OCI-M2 (cell line): ENCODE results near the gene HOXB4.

Experiments
- DNase-seq: peaks from one replicate; lab custom pipeline; 2025; ENCODE audit not compliant: unreplicated experiment; lab: John Stamatoyannopoulos, UW

Gene HOXB4

DNA sequence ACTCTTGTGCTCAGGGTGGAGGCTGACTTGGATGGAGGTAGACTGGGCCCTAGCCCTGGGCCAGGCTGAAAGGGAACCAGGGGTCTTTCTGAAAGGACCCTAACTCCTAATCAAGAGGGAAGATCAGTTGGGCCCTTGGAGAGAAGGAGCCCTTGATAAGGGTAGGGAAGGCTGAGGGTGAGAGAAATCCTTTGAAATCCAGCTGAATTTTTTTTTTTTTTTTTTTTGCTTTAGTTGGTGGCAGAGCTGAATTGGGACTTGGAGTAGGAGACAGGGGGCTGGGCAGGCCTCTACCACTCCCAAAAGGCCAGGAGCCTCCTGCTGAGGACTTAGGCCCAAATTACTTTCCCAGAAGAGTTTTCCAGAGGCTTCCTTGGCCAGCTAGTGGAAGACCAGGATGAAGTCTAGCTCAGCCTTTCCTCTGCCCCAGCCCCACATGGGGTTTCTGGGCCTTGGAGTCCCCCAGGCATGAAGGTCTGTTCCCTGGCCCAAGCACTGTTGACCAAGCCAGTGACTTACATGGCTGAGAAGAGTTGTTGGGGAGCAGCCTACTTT lies 12.5 kb upstream of the HOXB4 start:
- no peak for DNase-seq

- no peak for DNase-seq
Observed at GRCh38 chr17:48589831-48590606, 11.9 kb upstream of the HOXB4 start, which contains the start of gene HOXB3. Gene HOXB3, minus strand, starts transcription at chr17:48590241. Its CDS starts 37,767 bp downstream, at chr17:48552474.

DNA sequence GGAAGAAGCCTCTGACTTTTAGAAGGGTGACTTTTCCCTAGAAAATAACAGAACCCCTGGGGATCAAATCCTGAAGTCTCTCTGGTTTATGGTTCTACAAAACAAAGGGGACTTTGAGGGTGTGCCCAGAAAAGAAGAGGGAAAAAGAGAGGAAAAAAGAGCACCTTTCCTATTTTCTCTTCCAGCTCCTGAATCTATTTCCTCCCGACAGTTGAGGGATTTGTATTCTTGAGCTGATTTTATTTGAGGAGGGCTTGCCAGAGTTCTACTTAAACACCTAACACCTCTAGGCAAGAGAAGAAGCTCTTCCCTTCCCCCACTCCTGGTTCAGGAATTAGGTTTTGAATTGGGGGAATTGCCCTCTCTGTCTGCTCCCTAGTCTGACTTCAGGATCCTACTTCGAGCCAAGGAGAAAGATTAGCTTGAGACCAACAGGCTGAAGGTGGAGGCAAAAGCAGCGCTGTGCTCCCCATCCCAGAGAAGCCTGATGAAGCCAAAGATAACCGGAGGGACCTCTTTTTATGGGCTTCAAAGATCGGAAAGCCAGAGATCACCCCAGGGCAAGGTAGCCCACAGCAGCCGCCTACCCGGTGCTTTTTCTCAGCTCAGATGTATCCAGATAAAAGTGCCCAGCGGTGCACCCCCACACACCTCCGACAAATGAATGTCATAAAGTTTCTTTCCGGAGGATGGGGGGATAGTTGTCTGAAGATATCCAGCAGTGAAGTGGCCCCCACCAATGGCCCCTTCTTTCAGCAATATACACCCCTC lies 11.1 kb upstream of the HOXB4 start:
- no peak for DNase-seq

GRCh38 chr17:48588528-48588927 lies 10.4 kb upstream of the HOXB4 start:
- DNase-seq, result no peak

- no peak for DNase-seq
Observed at GRCh38 chr17:48588074-48588415, 9.9 kb upstream of the HOXB4 start.

GRCh38 chr17:48587276-48588073 lies 9.3 kb upstream of the HOXB4 start:
- DNase-seq, result no peak

DNA sequence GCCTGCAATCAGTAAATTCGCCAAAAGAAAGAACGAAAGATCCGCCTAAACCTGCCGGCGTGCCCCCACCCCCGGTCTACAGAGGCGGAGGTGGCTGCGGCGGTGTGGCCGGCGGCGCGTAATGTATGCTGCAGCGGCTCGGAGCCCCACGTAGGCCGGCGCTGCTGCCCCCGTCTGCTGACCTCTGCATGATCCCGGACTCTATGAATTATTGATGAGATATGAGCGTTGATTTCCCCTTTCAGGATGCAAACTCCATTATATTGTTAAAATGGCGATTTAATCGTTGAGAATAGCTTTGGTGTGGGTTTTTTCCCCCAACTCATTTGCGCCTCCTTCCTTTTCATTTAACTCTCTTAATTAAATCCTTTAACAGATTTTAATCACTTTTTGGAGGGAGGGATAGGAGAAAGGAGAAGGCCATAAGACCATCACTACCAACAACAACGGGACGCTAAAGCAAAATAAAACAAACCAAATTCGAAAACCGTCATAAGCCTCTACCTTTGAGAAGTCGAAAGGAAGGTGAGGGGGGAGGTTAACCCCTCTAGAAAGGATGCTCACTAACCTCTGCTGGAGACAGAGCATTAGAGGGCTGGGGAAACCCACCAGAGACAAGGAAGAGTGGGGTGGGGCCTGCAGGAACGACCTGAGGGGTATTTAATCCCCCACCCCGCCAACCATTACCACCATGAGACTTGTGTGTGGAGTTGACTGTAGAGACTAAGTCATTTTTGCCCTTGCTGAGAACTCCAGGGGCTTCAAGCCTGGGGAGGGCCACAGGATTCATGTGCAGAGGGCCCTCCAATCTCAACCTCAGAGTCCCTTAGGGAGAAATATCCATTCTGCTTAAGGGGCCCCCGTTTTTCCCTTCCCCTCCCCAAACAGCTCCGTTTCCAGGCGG lies 8.5 kb upstream of the HOXB4 start:
- DNase-seq, result no peak

DNA sequence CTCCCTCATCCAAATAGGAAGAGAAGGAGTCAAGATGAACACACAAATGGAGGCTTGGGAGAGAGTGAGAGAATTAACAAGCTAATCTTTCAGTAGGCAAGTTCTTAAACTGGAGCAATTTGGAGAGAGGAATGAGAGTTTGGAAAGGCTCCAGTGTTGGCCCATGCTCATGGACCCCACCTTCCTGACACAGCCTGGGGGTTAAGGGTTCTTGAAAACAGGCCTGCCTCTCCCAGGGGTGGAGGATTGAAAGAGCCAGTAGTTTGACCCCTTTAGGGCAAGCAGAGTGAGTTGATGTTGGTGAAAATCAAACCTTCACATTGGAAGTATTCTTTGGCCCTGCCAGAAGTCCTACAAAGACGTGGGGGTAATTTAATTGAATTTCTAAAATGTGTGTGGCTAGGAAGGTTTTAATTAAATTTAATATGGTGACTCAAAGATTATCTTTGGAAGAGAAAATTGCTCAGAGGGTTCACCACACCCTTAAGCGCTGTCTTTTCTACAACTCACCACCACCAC lies 6.1 kb upstream of the HOXB4 start:
- DNase-seq, result no peak

DNA sequence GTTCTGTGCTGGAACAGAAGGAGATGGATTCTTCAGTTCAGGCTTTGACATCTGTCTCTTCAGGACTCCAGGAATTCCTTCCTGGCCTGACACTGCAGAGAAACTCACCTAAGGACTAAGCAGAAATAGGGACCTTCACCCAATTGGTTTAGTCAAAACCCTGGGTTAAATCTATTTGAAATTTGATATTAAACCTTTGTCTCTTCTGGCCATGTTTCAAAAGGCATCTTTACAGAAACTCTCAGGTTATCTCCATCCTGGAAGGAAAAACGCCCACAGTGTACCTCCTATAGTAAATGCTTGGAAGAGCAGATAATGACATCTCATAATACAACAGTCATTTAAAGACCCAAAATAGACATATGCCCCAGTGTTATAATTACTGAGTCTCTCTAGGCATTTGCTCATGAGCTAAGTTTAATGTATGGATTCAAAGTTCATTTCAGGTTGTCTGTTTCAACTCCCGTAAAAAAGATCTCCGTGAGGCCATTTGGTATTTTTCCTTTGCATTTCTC lies 5.6 kb upstream of the HOXB4 start:
- no peak for DNase-seq

- no peak for DNase-seq
Observed at GRCh38 chr17:48582750-48583069, 4.6 kb upstream of the HOXB4 start.

GRCh38 chr17:48579760-48580554 lies 1.8 kb upstream of the HOXB4 start:
- no peak for DNase-seq

- DNase-seq, result no peak
Observed at GRCh38 chr17:48579471-48579759, 1.3 kb upstream of the HOXB4 start.

DNA sequence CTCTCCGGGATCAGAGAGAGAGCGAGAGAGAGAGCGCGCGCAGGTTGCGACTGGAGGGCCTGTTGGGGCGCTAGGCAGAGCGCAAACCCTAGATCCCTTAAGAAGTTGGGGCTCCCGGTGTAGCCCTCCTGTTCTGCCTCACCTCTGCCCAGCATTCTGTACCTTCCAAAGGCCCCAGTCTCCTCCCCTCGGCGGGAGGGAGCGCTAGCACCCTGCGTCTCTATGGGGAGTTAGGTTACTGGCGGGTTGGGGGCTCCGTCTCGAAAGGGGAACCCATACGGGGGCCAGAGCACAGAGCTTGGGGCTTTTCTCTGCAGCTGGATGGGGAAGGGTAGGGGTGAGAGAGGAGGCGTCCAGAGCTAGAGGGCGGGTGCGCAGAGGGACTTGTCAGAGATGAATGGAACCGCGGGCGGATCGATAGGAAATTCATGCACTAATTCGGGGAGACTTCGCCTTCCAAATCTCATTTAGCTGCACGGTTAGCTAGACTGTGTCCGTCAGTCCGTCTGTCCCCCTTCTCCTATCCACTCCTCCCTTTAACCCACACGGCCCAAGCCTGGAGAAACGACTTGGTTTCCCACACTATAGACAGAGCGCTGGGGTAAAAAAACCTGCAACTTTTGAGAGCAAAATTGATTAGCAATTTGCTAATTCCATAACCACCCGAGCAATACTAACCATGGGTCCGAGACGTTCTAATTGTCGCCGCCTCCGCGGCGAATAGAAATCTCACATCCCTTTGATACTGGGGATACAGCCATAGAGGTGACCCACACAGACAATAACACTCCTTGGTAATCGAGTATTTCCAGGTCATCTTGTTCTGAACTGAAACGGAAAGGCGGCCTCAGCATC lies 693 bp upstream of the HOXB4 start:
- DNase-seq, result no peak

GRCh38 chr17:48577330-48577945 lies 712 bp downstream of the HOXB4 start:
- no peak for DNase-seq

GRCh38 chr17:48576479-48577309 lies 1.5 kb downstream of the HOXB4 start:
- no peak for DNase-seq

DNA sequence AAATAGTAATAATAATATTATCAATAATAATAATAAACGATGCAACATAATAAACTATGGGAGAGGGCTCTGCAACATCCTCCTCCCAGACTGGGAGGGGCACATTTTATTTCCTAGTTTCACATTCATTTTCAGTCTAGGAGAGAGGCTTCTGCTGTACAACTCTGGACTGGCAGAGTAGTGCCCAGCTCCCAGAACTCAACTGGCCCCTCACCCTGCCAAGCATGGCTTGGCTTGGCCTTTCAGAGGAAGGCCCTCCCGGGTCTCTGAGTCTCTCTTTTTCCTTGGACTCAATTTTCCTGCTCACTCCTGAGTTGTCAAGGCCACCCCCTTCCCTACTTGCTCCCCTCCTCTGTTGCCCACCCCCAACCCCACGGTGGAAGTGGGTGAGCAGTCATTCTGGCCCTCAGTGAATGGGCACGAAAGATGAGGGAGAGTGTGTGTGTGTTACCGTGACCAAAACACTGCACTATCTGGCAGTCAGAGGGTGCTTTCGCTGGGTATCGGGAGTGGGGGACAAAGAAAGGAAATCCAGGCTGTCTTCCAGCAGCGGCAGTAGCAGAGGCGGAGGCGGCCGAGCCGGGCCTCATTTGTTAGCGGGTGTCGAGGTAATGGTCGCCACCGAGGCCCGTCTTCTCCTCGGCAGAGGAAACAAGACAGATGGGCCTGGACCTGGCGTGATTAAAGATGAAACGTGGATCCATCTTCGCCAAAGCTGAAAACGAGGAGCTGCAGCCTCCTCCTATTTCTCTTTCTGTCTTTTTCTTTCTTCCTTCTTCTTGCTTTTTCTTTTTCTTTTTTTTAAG lies 2.3 kb downstream of the HOXB4 start:
- no peak for DNase-seq
